HL-60 (cell line): ENCODE results near the gene CACNA1G.

Experiments
- CTCF ChIP-seq: IDR thresholded peaks from one replicate; pipeline ENCODE4 v1.5.1; 2011; ENCODE audit warnings: low read length, control low read depth, inconsistent platforms; ENCODE audit not compliant: insufficient read depth
- POLR2AphosphoS5 ChIP-seq: IDR thresholded peaks from 2 replicates; pipeline ENCODE4 v1.6.1; 2012; ENCODE audit warnings: low read depth
- REST ChIP-seq: IDR thresholded peaks from 2 replicates; pipeline ENCODE4 v1.6.1; 2012; ENCODE audit warnings: low read depth; ENCODE audit not compliant: insufficient replicate concordance
- SPI1 ChIP-seq: IDR thresholded peaks from 2 replicates; pipeline ENCODE4 v1.6.1; 2012; ENCODE audit warnings: low read depth, mild to moderate bottlenecking, borderline replicate concordance

- TF ChIP-seq CTCF, result no peak
- no peak for TF ChIP-seq POLR2AphosphoS5
- TF ChIP-seq REST, result no peak
- TF ChIP-seq SPI1, result no peak
These were observed 29.0 kb upstream of the CACNA1G start for GRCh38 chr17:50531428-50532025.
